GM18867 (cell line): Measurements from ENCODE around the gene PIGW.
"Not testable (repeated sequence)": the region's sequence is repeated elsewhere in the genome, so short reads cannot be mapped to it uniquely, and the experiment has no call there.

Source experiments
- ATAC-seq: cut with Tn5 transposase; IDR thresholded peaks from one replicate; pipeline ENCODE4 v1.9.1; 2021; ENCODE audit warnings: mild to moderate bottlenecking, moderate library complexity; ENCODE audit not compliant: unreplicated experiment

Gene PIGW

DNA sequence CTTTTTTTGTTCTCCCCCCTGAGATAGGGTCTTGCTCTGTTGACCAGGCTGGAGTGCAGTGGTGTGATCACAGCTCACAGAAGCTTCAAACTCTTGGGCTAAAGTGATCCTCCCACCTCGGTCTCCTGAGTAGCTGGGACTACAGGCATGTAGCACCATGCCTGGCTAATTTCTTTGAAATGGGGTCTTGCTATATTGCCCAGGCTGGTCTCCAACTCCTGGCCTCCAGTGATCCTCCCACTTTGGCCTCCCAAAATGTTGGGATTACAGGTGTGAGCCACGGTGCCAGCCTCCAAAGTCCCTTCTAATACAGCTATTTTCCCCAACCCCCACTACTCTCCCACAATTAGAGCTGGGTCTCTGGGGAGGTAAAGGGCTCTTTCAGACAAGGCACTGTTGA is 26.3 kb upstream of the PIGW start:
- not testable (repeated sequence) for ATAC-seq

DNA sequence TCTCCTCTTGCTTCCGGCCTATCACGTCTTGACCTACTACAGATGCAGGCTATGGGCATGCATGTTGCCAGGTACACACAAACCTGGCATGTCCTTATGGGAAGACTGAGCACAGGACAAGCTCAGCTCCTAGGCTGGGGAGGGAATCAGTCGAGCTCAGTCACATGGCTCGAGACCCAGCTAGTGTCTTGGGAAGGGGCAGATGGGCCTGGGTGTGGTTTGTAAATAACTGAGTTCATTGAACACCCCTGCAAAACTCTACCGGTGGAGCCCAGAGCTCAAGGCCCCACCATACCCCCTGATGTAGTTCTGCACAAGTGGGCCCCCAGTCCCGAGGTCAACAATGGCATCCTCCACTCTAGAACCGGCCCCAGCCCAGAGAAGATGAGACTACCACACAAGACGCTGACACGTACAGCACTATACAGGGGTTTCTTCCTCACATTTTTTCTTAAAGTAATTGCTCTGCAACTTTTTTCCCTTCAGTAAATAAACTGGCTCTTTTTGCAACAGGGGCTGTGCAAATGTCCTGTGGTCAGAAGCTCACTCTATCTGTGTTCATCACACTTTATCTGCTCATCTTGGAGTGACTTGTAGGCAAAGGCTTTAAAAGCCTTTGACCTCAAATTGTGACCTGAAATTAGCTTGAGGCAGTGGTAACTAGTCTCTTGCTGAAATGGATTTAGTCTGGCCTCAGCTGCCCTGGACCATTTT is 25.4 kb upstream of the PIGW start:
- ATAC-seq, result no peak

- ATAC-seq, result no peak
Observed at GRCh38 chr17:36510636-36511035, 24.2 kb upstream of the PIGW start.

DNA sequence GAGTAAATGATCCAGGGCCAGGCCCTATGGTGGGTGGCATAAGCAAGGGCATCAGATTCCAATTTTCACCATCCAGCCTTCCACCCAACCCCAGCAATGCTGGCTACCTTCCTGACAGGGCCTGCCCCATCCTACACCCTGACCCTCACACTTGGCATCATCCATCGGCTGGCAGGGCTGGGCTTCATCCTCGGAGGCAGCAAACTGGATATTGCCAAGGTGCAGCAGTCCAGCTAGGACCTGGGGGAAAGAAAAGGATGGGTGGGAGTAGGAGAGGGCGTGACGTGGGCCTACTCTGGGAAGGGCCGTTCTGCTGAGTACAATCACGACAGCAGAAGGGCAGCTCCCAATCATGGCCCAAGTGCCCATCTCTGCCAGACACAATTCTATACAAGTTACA is 23.6 kb upstream of the PIGW start:
- no peak for ATAC-seq

DNA sequence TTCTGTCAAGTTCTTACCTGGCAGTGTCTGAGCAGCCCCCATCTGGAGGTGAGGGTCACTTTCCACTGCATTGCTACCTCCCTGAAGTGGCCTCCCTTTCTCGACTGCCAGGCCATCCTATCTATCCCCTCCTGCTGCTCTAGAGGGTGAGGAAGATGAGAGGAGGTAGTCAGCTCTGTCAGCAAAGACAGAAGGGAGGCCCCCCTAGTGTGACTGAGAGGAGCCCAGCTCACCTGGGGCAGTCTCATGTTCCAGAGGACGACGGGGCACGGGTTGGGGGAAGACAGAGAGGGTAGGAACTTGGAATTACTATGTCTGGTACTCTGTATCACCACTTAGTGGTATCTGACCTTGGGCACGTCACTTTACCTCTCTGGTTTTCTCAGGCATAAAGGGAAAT is 22.1 kb upstream of the PIGW start:
- ATAC-seq, result no peak

DNA sequence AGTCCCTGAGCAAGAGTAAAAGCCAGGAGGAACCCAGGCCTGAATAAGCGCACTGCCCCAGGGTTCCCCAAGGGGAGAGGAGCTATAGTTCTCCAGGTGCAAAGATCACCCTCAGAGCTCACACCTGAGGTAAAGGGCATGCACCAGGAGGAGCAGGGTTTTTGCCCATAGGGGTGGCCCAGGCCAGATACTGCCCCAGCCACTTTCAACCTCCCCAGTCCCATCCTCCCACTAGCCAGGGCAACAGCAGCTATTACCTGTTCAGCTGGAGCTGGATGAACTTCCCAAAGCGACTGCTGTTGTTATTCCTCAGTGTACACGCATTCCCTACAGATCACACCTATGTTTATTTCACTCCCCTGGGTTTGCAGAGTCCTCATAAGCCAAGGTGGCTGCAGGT is 19.9 kb upstream of the PIGW start:
- no peak for ATAC-seq

DNA sequence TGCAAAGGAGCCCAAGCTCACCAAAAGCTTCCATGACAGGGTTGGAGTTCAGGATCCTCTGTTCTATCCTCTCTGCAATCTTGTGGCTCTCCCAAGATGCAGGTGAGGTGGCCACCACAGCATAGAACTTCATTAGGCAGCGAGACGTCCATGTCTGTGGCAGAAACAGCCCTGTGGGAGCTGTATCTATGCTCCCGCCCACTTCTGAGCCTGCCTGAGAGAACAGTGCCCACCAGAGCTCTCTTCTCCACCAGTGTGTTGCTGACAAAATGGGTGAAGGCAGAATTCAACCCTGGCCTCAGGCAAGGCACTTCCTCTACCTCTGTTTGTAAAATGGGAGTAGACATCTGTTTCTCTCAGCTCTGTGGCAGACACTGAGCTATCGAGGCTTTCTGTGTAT is 18.9 kb upstream of the PIGW start:
- no peak for ATAC-seq

- no peak for ATAC-seq
Observed at GRCh38 chr17:36523113-36523512, 11.7 kb upstream of the PIGW start.

- ATAC-seq, result no peak
Observed at GRCh38 chr17:36524428-36524876, 10.3 kb upstream of the PIGW start.

GRCh38 chr17:36525113-36525512 is 9.7 kb upstream of the PIGW start:
- no peak for ATAC-seq

- no peak for ATAC-seq
Observed at GRCh38 chr17:36525888-36526287, 8.9 kb upstream of the PIGW start.

- ATAC-seq, result no peak
Observed at GRCh38 chr17:36527621-36528250, 7.1 kb upstream of the PIGW start.

- no peak for ATAC-seq
Observed at GRCh38 chr17:36529121-36529520, 5.7 kb upstream of the PIGW start.

DNA sequence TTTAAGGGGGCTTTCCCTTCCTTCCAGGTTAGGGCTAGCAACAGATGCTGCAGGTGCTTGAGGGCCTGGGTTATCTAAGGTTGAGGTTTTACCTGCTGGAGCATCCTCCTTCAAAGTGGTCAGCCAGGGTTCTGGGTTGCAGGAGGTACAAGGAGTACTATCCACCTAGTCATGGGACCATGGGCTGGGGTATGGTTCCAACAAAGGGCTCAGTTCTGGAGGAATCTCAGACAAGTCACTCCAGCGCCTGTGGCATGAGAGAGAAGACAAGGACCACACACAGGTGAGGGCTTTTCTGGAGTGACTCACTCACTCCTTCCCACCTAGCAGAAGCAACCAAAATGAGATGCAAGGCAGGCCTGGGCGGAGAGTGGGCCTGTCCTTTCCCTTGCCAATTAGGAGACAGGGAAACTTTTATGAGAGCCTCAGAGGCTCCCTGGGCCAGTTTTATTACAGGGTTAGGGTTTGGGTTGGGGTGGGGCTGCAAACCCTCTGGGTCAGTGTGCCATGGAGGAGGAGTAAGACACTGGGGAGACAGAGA is 2.3 kb upstream of the PIGW start:
- no peak for ATAC-seq

- ATAC-seq, result peak; percentile 23
Observed at GRCh38 chr17:36533935-36534839, 600 bp upstream of the PIGW start.

DNA sequence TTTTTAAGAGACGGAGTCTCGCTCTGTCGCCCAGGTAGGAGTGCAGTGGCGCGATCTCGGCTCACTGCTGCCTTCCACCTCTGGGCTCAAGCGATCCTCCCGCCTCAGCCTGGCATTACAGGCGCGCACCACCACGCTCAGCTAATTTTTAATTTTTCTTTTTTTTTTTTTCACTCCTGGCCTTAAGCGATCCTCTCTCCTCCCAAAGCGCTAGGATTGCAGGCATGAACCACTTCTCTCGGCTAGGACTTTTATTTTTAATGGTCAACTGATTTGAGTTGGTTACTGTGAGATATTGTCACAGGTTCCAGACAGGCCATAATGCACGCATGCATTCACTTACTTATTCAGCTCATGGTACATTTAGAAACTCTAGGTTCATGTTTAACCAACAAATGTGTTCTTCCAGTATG is 888 bp downstream of the PIGW start:
- peak; percentile 16 for ATAC-seq

- no peak for ATAC-seq
Observed at GRCh38 chr17:36540696-36541095, 5.9 kb downstream of the PIGW start.

DNA sequence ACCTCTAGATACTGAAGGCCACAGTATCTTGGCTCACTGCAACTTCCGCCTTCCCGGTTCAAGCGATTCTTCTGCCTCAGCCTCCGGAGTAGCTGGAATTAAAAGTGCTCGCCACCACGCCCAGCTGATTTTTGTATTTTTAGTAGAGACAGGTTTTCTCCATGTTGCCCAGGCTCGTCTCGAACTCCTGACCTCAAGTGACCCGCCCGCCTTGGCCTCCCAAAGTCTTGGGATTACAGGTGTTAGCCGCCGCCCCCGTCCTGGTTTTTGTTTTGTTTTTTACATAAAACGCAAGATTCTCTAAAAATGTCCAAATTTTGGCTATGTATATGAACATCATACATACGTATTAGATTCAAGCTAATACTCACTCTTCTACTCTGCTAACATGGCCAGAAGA is 8.0 kb downstream of the PIGW start:
- no peak for ATAC-seq

- peak; percentile 6 for ATAC-seq
Observed at GRCh38 chr17:36544044-36544306, 9.2 kb downstream of the PIGW start.

DNA sequence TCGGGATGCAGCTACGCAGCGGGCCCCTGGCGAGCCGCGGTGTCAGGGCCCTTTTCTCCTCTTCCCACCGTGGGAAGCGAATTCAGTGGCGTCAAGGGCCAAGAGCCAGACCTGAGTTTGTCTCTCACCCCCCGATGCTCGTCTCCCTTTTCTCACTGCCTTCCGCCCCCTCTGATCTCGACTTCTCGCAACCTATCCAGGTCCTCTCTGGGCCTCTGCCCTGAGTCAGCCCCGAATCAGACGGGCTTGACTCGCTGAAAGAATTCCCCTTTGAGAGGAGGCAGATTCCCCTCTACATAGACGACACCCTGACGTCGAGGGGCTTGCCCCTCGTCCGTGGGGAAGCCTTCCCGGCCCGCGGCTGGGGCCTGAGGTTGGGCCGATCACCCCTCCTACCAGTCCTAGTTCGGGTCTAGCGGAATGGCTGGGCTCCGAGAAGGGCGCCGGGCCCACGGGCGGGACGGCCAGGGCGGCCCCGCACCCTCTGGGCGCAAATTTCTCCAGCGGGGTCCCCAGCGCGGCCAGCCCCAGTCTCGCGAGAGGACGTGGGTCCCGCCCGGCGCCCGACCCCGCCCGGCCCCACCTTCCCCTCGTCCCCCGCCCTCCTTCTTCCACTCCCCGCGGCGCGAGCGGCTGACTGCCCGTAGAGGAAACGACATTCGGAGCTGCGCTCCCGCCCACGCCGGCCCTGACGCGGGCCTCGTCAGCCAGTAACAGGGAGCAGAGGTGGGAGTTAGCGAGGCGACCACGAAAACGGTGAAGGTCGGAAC is 9.7 kb downstream of the PIGW start, which contains the start of gene GGNBP2:
TSS of gene GGNBP2 (plus strand) at position 613 of the 770 bp plus-strand sequence. CDS start 806 bp downstream, outside the sequence.
- ATAC-seq, result peak; percentile 55

DNA sequence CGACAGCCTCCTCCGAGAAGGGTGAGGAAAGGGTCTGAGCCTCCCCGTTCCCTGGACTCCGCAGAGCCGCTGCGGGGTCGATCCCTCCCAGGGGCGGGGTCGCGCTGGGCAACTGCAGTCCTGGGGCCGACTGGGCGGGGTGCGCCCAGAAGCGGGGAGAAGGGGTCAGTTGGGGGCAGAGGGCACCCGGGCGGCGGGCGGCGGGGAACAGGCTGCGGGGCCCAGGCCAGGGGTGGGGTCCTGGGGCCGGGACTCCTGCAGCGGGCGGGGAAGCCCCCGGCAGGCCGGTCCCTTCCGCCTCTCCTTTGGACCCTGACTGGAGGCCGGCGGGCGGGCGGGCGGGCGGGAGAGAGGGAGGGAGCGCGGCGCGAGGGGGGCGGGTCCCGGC is 10.3 kb downstream of the PIGW start:
- peak; percentile 43 for ATAC-seq
